SK-N-SH (cell line): ENCODE data around the gene SLAMF7.

ENCODE experiments used
- POLR2AphosphoS5 ChIP-seq: IDR thresholded peaks from 2 replicates; pipeline ENCODE4 v1.6.1; 2012; ENCODE audit warnings: low read depth, low read length
- YY1 ChIP-seq: IDR thresholded peaks from 2 replicates; pipeline ENCODE4 v1.4.0; 2012; ENCODE audit warnings: low read depth, mild to moderate bottlenecking
- TF ChIP-seq, protein P1 (sequence below): fragments of 200-600 bp; sonication (generic); IDR thresholded peaks from 2 replicates; pipeline ENCODE4 v1.6.1; 2017; ENCODE audit warnings: antibody characterized with exemption, mild to moderate bottlenecking, moderate library complexity
- TF ChIP-seq, protein P2 (sequence below): IDR thresholded peaks from 2 replicates; pipeline ENCODE4 v1.4.0; 2012; ENCODE audit warnings: low read depth

DNA sequence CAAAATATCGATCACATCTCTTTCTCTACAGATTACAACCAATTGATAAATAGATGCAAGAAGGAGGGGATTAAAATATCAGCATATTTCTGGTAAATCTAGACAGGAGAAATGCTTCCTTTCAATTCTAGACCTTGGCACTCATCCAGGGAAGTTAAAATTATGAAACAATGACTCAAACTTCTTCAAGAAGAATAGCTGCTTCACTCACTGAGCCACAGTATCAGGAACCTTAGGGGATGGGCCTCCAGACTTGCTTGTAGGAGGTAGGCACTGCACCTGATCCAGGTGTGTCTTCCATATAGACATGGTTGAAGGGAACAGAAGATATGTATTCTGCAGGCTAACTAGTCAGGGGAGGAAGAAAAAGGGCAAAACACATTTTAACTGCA, 9.8 kb downstream of the SLAMF7 start:
- TF ChIP-seq, protein P1, sequence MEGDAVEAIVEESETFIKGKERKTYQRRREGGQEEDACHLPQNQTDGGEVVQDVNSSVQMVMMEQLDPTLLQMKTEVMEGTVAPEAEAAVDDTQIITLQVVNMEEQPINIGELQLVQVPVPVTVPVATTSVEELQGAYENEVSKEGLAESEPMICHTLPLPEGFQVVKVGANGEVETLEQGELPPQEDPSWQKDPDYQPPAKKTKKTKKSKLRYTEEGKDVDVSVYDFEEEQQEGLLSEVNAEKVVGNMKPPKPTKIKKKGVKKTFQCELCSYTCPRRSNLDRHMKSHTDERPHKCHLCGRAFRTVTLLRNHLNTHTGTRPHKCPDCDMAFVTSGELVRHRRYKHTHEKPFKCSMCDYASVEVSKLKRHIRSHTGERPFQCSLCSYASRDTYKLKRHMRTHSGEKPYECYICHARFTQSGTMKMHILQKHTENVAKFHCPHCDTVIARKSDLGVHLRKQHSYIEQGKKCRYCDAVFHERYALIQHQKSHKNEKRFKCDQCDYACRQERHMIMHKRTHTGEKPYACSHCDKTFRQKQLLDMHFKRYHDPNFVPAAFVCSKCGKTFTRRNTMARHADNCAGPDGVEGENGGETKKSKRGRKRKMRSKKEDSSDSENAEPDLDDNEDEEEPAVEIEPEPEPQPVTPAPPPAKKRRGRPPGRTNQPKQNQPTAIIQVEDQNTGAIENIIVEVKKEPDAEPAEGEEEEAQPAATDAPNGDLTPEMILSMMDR, result no peak
- TF ChIP-seq, protein P2, sequence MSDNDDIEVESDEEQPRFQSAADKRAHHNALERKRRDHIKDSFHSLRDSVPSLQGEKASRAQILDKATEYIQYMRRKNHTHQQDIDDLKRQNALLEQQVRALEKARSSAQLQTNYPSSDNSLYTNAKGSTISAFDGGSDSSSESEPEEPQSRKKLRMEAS, result no peak
- TF ChIP-seq POLR2AphosphoS5, result no peak
- TF ChIP-seq YY1, result no peak
